IPS DF 4.7 (cell line): ENCODE results near the gene NDE1.
"Not testable (repeated sequence)": the region's sequence is repeated elsewhere in the genome, so short reads cannot be mapped to it uniquely, and the experiment has no call there.

Experiments
- DNase-seq: peaks from one replicate; pipeline ENCODE4 v3.0.0-alpha.2; 2013; ENCODE audit warnings: low spot score; ENCODE audit errors: extremely low read depth

Gene NDE1

GRCh38 chr16:15650698-15651171 lies 690 bp downstream of the NDE1 start:
- no peak for DNase-seq

GRCh38 chr16:15652293-15653001 lies 2.4 kb downstream of the NDE1 start:
- no peak for DNase-seq

- no peak for DNase-seq
Measured at GRCh38 chr16:15653227-15653626, 3.2 kb downstream of the NDE1 start.

DNA sequence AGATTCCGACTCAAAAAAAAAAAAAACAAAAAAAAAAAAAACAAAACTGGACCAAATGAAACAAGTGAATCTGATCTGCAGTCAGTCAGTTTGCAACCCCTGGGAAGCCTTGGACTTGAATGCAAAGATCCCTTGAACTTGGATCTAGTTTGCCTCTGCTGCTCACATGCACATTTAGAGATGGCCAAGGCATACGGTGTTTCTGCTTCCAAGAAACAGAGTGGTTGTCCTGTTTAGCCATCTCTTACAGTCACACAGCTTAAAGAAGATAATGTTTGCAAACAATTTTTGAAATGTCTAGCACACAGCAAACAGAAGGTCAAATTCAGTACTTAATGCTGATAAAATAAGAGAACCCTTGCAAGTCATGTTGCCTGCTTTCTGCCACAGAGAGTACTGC lies 4.5 kb downstream of the NDE1 start:
- no peak for DNase-seq

GRCh38 chr16:15655561-15655960 lies 5.5 kb downstream of the NDE1 start:
- not testable (repeated sequence) for DNase-seq

DNA sequence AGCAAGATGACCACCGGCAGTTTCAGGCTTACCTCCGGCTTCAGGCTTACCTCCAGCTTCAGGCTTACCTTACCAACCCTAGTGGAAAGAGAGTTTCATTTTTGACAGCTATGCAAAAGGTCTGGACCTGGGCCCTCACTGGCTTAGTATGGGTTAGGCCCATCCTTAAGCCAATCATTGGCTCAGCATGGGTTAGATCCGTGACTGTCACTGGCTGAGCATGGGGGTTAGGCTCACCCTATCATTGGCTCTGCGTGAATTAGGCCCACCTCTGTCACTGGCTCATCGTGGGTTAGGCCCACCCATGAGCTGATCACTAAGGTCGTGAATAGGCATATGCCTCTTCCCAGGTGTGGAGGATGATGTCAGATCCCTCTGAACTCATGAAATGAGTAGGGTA lies 8.1 kb downstream of the NDE1 start:
- no peak for DNase-seq

GRCh38 chr16:15658556-15658955 lies 8.5 kb downstream of the NDE1 start:
- DNase-seq, result no peak

- no peak for DNase-seq
Measured at GRCh38 chr16:15660203-15660601, 10.2 kb downstream of the NDE1 start.

GRCh38 chr16:15665107-15665506 lies 15.1 kb downstream of the NDE1 start:
- no peak for DNase-seq

DNA sequence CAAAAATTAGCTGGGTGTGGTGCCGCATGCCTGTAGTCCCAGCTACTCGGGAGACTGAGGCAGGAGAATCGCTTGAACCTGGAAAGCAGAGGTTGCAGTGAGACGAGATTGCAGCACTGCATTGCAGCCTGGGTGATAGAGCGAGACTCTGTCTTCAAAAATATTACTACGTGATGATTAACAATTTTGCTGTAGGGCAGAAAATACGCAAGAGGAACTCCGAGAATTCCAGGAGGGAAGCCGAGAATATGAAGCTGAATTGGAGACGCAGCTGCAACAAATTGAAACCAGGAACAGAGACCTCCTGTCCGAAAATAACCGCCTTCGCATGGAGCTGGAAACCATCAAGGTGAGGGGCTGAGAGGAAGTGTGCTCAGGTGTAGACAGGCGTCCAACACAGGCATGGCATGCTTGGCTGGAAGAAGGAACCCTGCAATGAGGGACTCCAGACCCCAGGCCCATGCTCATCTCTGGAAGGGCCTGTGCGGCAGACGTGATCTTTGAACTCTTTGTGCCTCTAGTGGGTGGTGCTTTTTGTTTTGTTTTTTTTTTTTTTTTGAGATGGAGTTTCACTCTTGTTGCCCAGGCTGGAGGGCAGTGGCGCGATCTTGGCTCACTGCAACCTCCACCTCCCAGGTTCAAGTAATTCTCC lies 17.2 kb downstream of the NDE1 start:
- no peak for DNase-seq

- no peak for DNase-seq
Measured at GRCh38 chr16:15671530-15672117, 21.6 kb downstream of the NDE1 start.

- not testable (repeated sequence) for DNase-seq
Measured at GRCh38 chr16:15672127-15672513, 22.1 kb downstream of the NDE1 start.

- no peak for DNase-seq
Measured at GRCh38 chr16:15672514-15673167, 22.6 kb downstream of the NDE1 start.

GRCh38 chr16:15674571-15674970 lies 24.5 kb downstream of the NDE1 start:
- no peak for DNase-seq

DNA sequence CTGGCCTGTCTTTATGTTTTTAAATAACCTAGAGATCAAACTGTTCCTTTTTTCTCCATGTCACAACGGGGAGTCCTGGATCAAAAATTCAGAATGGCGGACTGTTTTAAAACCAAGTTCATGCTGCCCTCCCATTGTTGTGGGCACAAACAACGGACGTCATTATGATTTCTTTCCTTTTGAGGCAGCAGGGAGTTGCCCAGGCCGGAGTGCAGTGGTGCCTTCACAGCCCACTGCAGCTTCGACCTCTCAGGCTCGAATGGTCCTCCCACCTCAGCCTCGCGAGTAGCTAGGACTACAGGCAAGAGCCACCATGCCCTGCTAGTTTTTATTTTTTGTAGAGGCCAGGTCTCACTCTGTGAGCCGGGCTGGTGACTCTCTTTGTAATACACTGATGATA lies 26.5 kb downstream of the NDE1 start:
- no peak for DNase-seq

GRCh38 chr16:15677447-15677846 lies 27.4 kb downstream of the NDE1 start:
- DNase-seq, result no peak

- no peak for DNase-seq
Measured at GRCh38 chr16:15682105-15682570, 32.1 kb downstream of the NDE1 start.

GRCh38 chr16:15686287-15686686 lies 36.2 kb downstream of the NDE1 start:
- DNase-seq, result no peak

- no peak for DNase-seq
Measured at GRCh38 chr16:15689290-15689689, 39.2 kb downstream of the NDE1 start.

DNA sequence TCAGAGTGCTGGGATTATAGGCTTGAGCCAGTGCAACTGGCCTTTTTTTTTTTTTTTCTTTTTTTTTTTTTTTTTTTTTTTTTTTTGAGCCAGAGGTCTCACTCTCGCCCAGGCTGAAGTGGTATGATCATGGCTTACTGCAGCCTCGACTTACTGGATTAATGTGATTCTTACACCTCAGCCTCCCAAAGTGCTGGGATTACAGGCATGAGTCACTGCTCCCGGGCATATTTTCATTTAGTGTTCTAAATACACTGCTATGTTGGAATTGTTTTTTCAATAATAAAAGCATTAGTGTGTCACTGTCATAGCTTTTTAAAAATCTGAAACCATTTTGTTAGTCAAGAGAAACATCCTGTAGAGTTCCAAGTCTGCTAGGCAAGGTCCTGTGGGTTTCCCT lies 40.3 kb downstream of the NDE1 start:
- DNase-seq, result no peak

- DNase-seq, result no peak
Measured at GRCh38 chr16:15691046-15691445, 41.0 kb downstream of the NDE1 start.

GRCh38 chr16:15692508-15692907 lies 42.5 kb downstream of the NDE1 start:
- DNase-seq, result not testable (repeated sequence)
